ENCODE results near the gene SLC6A3. TPM values are rescaled to one million over a fixed set of nuclear protein-coding genes. Genes with fewer than 3 reads are reported as not detected.

Gene SLC6A3
- total and polyA plus RNA-seq, 4 donors: 0.30 to 1.1 (median 0.90) TPM

DNA sequence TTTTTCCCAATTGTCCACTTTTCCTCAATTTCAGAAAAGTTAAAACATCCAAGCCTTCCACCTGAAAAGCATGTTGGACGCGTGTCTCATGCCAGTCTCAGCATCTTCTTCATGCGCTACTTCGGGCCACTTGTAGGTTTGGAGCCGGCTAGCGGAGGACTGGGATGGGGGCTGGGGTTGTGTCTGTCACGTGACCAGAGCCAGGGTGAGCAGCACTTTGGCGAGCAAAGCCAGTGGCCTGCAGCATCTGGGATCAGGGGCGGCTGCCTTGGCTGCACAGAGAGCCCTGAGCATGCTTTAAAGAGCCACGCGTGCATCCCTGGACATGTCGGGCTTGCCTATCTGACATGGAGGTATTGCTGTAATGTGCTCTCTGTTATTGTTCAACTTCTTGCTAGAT is 41.2 kb downstream of the SLC6A3 start:
- no peak overlapping the region for H3K27ac ChIP-seq (ENCODE audit: low read depth in 1 of 2, low read length in 1 of 2)
- no peak for TF ChIP-seq CTCF (IDR thresholded peaks at IDR 0.05; ENCODE audit: control extremely low read depth, extremely low read depth)
- no peak overlapping the region for H3K4me3 ChIP-seq
- no peak overlapping the region for H3K9ac ChIP-seq (ENCODE audit: insufficient read depth in 1 of 2, low read length in 2 of 2)
- H3K36me3 ChIP-seq (ENCODE audit: control insufficient read depth in 4 of 4, insufficient read depth in 4 of 4, low read length in 4 of 4): no peaks in the 10 kb centered on the region
- no peaks in the 10 kb centered on the region for H3K4me1 ChIP-seq (ENCODE audit: control insufficient read depth in 5 of 5, insufficient read depth in 5 of 5, low read length in 5 of 5)
- ATAC-seq (ENCODE audit: insufficient read depth, low FRiP score) (no peak), DNase-seq (no peak)
- H3K9me3 ChIP-seq (ENCODE audit: control insufficient read depth in 4 of 4, insufficient read depth in 3 of 4, low read length in 3 of 4): peaks cover 0 to 12% (median 1%) of the 10 kb centered on the region in 4 donors
- WGBS, 2 donors: 74 to 75% methylated on average over 12 of the region's 12 CpGs
- H3K27me3 ChIP-seq (ENCODE audit: control insufficient read depth in 3 of 3, insufficient read depth in 3 of 3, low read length in 2 of 3): peaks cover 0 to 2% (median 0%) of the 10 kb centered on the region in 3 donors

DNA sequence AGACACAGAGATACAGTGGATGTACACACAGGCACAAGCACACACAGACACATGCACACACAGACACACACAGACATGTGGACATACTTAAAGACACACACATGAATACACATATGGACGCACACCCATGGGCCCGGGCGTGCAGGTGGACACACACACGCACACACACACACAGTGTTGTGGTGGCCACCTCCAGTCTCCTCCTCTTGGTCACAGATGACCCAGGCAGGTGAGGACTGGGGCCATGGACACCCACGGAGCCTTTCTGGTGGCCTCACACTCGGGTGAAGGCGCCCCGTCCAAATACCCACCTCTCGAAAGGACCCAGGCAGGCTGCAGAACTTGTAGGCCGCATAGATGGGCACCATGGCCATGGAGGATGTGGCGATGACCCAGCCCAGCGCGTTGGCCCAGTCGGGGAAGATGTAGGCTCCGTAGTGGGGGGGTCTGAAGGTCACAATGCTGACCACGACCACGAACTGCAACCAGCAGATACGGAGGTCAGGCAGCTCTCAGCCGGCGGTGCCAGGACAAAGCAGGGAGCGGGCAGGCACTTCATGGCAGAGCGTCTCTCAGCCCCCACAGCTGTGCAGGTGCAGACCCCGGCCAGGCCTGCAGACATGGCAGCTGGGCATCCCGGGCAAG is 42.5 kb downstream of the SLC6A3 start:
- no peak for ATAC-seq (ENCODE audit: insufficient read depth, low FRiP score)
- TF ChIP-seq CTCF (IDR thresholded peaks at IDR 0.05; ENCODE audit: control extremely low read depth, extremely low read depth): no peak
- no peak overlapping the region for H3K9ac ChIP-seq (ENCODE audit: insufficient read depth in 1 of 2, low read length in 2 of 2)
- H3K36me3 ChIP-seq (ENCODE audit: control insufficient read depth in 4 of 4, insufficient read depth in 4 of 4, low read length in 4 of 4): no peaks in the 10 kb centered on the region
- H3K4me3 ChIP-seq: no peak overlapping the region
- peaks cover 0 to 10% (median 1%) of the 10 kb centered on the region in 4 donors for H3K9me3 ChIP-seq (ENCODE audit: control insufficient read depth in 4 of 4, insufficient read depth in 3 of 4, low read length in 3 of 4)
- DNase-seq: no peak
- peaks cover 0 to 2% (median 0%) of the 10 kb centered on the region in 3 donors for H3K27me3 ChIP-seq (ENCODE audit: control insufficient read depth in 3 of 3, insufficient read depth in 3 of 3, low read length in 2 of 3)
- 87 to 93% methylated on average over 24 of the region's 24 CpGs for WGBS, 2 donors
- no peaks in the 10 kb centered on the region for H3K4me1 ChIP-seq (ENCODE audit: control insufficient read depth in 5 of 5, insufficient read depth in 5 of 5, low read length in 5 of 5)
- H3K27ac ChIP-seq (ENCODE audit: low read depth in 1 of 2, low read length in 1 of 2): no peak overlapping the region

DNA sequence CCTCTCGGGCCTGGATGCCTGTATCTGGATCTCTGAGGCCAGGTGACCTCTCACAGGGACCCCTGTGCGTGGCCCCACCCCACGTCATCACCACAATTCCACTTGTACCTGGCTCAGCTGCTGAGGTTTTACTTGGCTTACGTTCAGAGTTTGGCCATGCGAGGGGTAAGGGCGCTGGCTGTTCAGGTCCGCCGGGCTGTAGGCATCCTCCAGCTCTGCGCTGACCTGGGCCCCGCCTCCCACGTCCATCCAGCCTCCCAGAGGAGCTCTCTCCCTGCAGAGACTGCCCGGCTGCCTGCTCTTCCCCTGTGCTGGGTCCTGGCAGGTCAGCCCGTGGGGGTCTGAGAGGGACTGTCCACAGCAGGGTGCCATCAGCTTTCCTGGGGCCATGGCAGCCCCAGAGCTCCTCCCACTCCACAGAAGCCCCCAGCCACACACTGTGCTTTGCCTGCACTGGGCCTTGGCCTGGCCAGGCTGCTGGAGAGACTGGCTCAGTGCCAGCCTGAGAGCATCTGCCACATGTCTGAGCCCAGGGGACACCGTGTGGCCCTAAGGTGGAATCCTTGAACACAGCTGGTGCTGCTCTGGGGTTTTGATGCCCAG is 43.6 kb downstream of the SLC6A3 start:
- H3K4me3 ChIP-seq: no peak overlapping the region
- no peak overlapping the region for H3K9ac ChIP-seq (ENCODE audit: insufficient read depth in 1 of 2, low read length in 2 of 2)
- no peaks in the 10 kb centered on the region for H3K4me1 ChIP-seq (ENCODE audit: control insufficient read depth in 5 of 5, insufficient read depth in 5 of 5, low read length in 5 of 5)
- DNase-seq (no peak), ATAC-seq (ENCODE audit: insufficient read depth, low FRiP score) (no peak)
- H3K27ac ChIP-seq (ENCODE audit: low read depth in 1 of 2, low read length in 1 of 2): no peak overlapping the region
- peaks cover 0 to 10% (median 1%) of the 10 kb centered on the region in 4 donors for H3K9me3 ChIP-seq (ENCODE audit: control insufficient read depth in 4 of 4, insufficient read depth in 3 of 4, low read length in 3 of 4)
- H3K27me3 ChIP-seq (ENCODE audit: control insufficient read depth in 3 of 3, insufficient read depth in 3 of 3, low read length in 2 of 3): peaks cover 0 to 2% (median 0%) of the 10 kb centered on the region in 3 donors
- no peaks in the 10 kb centered on the region for H3K36me3 ChIP-seq (ENCODE audit: control insufficient read depth in 4 of 4, insufficient read depth in 4 of 4, low read length in 4 of 4)
- 57 to 62% methylated on average over 14 of the region's 14 CpGs for WGBS, 2 donors
- TF ChIP-seq CTCF (IDR thresholded peaks at IDR 0.05; ENCODE audit: control extremely low read depth, extremely low read depth): no peak

Measured in lung (tissue), 12 donors.